Measurements from ENCODE around the gene PAX3.

The PAX3 gene

DNA sequence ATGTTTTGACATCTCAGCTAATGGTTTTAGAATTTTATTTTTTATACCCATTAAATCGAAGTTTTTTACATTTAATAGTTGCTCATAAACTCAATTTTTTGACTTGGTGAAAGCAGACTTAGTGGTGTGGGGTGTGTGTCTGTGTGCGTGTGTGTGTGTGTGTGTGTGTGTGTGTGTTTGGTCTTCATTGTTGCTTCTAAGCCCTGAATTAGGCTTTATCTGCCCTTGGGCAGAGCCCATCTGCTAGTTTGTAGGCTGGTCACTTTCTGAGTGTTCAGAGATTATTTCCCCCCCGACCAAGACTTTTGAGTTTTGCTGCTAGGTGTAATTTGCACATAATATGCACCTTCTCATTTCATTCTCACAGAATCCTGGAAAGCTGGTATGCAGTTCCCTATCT lies 14.3 kb downstream of the PAX3 start:
- no peak for TF ChIP-seq FOXM1 (IDR thresholded peaks at IDR 0.05; ENCODE audit: borderline replicate concordance, low read depth)
- TF ChIP-seq TCF12 (IDR thresholded peaks at IDR 0.05; ENCODE audit: low read depth): no peak
- no peak for TF ChIP-seq CEBPB (IDR thresholded peaks at IDR 0.05)
- no peak for TF ChIP-seq NFIC (IDR thresholded peaks at IDR 0.05)
- TF ChIP-seq RAD21 (IDR thresholded peaks at IDR 0.05; ENCODE audit: low read depth): no peak
- no peak for TF ChIP-seq REST (IDR thresholded peaks at IDR 0.05; ENCODE audit: low read depth)
- no peak for TF ChIP-seq TEAD4 (IDR thresholded peaks at IDR 0.05)
- no peak for TF ChIP-seq CREB1 (IDR thresholded peaks at IDR 0.05; ENCODE audit: low read depth)
- no peak for TF ChIP-seq TAF1 (IDR thresholded peaks at IDR 0.05; ENCODE audit: low read depth)
- no peak for TF ChIP-seq ZBTB7A (IDR thresholded peaks at IDR 0.05; ENCODE audit: low read depth)
- TF ChIP-seq, protein P1, sequence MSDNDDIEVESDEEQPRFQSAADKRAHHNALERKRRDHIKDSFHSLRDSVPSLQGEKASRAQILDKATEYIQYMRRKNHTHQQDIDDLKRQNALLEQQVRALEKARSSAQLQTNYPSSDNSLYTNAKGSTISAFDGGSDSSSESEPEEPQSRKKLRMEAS (IDR thresholded peaks at IDR 0.05): no peak
- TF ChIP-seq USF1 (IDR thresholded peaks at IDR 0.05): no peak
- no peak for TF ChIP-seq EGR1 (IDR thresholded peaks at IDR 0.05)
- no peak for TF ChIP-seq YY1 (IDR thresholded peaks at IDR 0.05; ENCODE audit: low read depth)
- no peak for TF ChIP-seq EP300 (IDR thresholded peaks at IDR 0.05; ENCODE audit: borderline replicate concordance)

DNA sequence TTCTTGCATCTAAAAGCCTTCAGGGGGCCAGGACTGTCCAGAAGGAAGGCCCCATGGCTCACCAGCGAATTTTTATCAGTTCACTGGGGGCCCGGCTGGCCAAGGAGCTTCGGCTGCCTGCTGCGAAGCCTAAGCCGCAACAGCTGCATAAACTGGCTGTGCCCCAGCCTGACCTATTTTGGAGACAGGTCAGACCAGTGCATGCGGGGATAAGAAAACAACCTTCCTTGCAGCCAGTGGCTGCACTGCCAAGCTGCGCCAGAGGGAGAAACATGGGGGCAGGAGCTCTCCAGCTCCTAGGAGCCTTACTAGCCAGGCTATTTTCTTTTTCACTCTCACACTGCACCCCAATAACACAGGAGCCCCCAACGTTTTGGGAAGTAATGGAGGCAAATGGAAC lies 15.2 kb downstream of the PAX3 start:
- TF ChIP-seq CREB1 (IDR thresholded peaks at IDR 0.05; ENCODE audit: low read depth) (no peak), TEAD4 (IDR thresholded peaks at IDR 0.05) (no peak), EP300 (IDR thresholded peaks at IDR 0.05; ENCODE audit: borderline replicate concordance) (no peak), TAF1 (IDR thresholded peaks at IDR 0.05; ENCODE audit: low read depth) (no peak), REST (IDR thresholded peaks at IDR 0.05; ENCODE audit: low read depth) (no peak), EGR1 (IDR thresholded peaks at IDR 0.05) (no peak), YY1 (IDR thresholded peaks at IDR 0.05; ENCODE audit: low read depth) (no peak)

DNA sequence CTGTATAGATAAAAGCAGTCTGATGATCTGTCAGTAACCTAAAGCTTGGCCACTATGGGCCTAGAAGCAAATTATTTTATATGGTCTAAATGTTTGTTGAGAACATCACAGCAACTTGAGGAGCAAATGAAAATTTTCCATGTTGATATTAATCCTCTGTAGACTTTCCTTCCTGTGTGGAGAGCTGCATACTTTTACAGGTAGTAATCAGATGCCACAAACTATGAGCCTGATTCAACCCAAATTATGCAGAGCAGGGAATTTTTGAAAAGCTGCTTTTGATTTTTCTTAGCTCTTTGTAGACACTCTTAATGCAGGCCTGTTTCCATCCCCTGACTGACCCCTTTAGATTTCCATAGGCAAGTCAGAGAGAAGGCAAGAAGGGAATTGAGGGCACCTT lies 17.3 kb downstream of the PAX3 start:
- TF ChIP-seq FOXM1 (IDR thresholded peaks at IDR 0.05; ENCODE audit: borderline replicate concordance, low read depth) (no peak), REST (IDR thresholded peaks at IDR 0.05; ENCODE audit: low read depth) (no peak), EP300 (IDR thresholded peaks at IDR 0.05; ENCODE audit: borderline replicate concordance) (no peak), ZBTB7A (IDR thresholded peaks at IDR 0.05; ENCODE audit: low read depth) (no peak), EGR1 (IDR thresholded peaks at IDR 0.05) (no peak), TEAD4 (IDR thresholded peaks at IDR 0.05) (no peak), CREB1 (IDR thresholded peaks at IDR 0.05; ENCODE audit: low read depth) (no peak), TCF12 (IDR thresholded peaks at IDR 0.05; ENCODE audit: low read depth) (no peak), CEBPB (IDR thresholded peaks at IDR 0.05) (no peak), NFIC (IDR thresholded peaks at IDR 0.05) (no peak), RAD21 (IDR thresholded peaks at IDR 0.05; ENCODE audit: low read depth) (no peak), YY1 (IDR thresholded peaks at IDR 0.05; ENCODE audit: low read depth) (no peak), TAF1 (IDR thresholded peaks at IDR 0.05; ENCODE audit: low read depth) (no peak)
- TF ChIP-seq, protein P1 (IDR thresholded peaks at IDR 0.05): no peak

DNA sequence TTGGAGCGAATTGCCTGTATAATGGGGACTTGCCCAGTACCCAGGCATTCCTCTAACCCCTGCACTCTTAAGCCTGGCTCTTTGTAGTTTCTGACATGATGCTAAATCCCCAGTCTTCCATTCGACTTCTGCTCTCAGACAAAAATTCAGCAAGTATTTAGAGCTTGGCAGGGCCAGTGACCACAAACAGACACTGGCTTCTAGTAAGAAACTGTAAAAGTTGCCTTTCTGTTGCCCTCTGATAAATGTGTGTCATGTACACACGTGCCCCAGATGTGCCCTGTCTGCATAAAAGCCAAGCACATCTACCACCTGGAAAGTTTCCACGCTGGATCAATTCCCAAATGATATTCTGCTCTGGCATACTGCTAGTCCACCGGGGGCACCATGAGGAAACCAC lies 18.0 kb downstream of the PAX3 start:
- TF ChIP-seq YY1 (IDR thresholded peaks at IDR 0.05; ENCODE audit: low read depth) (no peak), USF1 (IDR thresholded peaks at IDR 0.05) (no peak), NFIC (IDR thresholded peaks at IDR 0.05) (no peak), ZBTB7A (IDR thresholded peaks at IDR 0.05; ENCODE audit: low read depth) (no peak), CEBPB (IDR thresholded peaks at IDR 0.05) (no peak), REST (IDR thresholded peaks at IDR 0.05; ENCODE audit: low read depth) (no peak), TEAD4 (IDR thresholded peaks at IDR 0.05) (no peak), FOXM1 (IDR thresholded peaks at IDR 0.05; ENCODE audit: borderline replicate concordance, low read depth) (no peak), CREB1 (IDR thresholded peaks at IDR 0.05; ENCODE audit: low read depth) (no peak), EGR1 (IDR thresholded peaks at IDR 0.05) (no peak), TAF1 (IDR thresholded peaks at IDR 0.05; ENCODE audit: low read depth) (no peak), EP300 (IDR thresholded peaks at IDR 0.05; ENCODE audit: borderline replicate concordance) (no peak), TCF12 (IDR thresholded peaks at IDR 0.05; ENCODE audit: low read depth) (no peak)
- TF ChIP-seq, protein P1 (IDR thresholded peaks at IDR 0.05): no peak
